Fibroblast of lung (primary cell): Measurements from ENCODE around the gene ZNF3.

Experiments
- CTCF ChIP-seq, 2 donors: IDR thresholded peaks in 1 of 2; conservative IDR thresholded peaks in 1 of 2; 1 replicate in 1 of 2; 2 replicates in 1 of 2; pipeline ENCODE4 v1.5.1; 2011 to 2012; ENCODE audit warnings: low read length in 2 of 2, control low read depth in 1 of 2, inconsistent platforms in 1 of 2, low read depth in 1 of 2, mild to moderate bottlenecking in 1 of 2
- EZH2 ChIP-seq: IDR thresholded peaks from 2 replicates; pipeline ENCODE4 v1.5.1; 2012; ENCODE audit warnings: low read length, control low read depth, mild to moderate bottlenecking; ENCODE audit errors: missing control alignments

- no peak for TF ChIP-seq CTCF (conservative IDR thresholded peaks at IDR 0.05 in 1 of 2, IDR thresholded peaks at IDR 0.05 in 1 of 2; ENCODE audit: low read depth in 1 of 2, low read length in 2 of 2)
- TF ChIP-seq EZH2: no peak
Measured at GRCh38 chr7:100093498-100093897, 12.0 kb upstream of the ZNF3 start.
